8988T (cell line): Measurements from ENCODE around the gene DISC1.

ENCODE experiments used
- DNase-seq: peaks from one replicate; pipeline ENCODE4 v3.0.0; 2011

Gene DISC1

DNA sequence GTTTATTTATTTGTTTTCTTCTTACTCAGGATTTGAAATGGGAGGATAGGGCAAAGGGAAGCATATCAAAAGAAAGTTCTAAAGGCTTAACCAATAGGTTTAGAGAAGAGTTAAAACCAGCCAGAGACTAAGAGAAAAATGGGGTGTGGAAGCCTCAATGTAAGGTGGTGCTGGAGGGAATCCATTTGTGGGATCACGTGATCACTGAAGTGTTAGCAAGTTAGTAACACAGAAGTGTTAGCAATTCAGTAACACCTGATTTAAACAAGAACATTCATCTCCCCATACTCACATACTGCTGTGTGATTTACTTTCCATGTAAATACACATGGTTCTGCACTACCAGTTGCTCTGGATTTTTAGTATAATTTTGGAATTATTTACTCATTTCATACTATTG is 451.2 kb downstream of the DISC1 start:
- no peak for DNase-seq

DNA sequence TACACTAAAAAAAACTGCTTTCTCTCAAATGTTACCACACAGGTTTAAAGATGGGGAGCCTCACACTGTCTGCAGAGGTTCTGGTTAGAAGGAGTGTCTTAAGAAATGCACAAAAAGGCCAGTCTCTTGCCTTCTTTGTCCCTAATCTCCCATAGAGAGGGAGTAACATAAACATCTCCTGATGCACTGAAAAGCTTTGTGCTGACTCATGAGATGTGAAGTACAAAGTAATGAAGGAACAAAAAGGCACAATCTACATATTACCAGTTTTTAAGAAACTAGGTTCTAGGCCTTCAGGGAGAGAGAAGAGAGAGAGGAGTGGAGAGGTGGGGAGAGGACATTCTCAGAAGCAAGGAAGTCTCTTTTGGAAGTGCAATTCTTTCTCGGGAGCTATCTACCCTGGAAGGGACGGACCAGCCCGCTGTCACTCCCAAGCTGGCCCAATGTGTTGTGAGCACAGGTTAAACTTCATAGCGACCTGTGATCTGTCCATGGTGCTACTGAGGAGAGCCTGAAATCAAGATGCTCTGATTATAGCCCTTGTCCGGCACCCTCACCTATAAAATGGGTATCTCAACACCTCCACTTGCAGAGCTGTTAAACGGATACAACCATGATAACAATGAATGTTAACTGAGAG is 458.1 kb downstream of the DISC1 start:
- DNase-seq: no peak

DNA sequence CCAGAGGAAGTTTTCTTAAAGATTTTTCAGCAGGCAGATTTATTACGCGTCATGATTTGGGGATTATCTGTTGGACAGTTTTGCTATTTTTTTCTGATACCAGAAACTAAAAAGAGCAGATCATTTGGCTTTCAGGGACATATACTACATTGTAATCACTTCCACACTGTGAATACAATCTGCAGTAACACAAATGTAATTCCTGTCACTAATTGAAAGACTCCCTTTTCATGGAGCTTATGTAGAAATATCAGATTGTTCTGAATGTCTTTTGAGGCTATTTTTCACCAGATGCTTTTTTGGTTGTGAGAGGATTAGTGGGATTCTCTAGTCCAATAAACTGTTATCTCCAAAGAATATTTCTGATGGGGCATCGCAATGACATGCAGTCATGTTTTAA is 464.2 kb downstream of the DISC1 start:
- DNase-seq: no peak
